Right ventricle myocardium superior (tissue), 1 donor: ENCODE results near the gene TCHHL1. TPM values are rescaled to one million over a fixed set of nuclear protein-coding genes. Genes with fewer than 3 reads are reported as not detected.

Experiments used
- ATAC-seq: fragments of 200-7000 bp; cut with Tn5 transposase; one replicate; pipeline ENCODE4 v1.9.1; 2020; ENCODE audit warnings: mild to moderate bottlenecking; ENCODE audit not compliant: poor library complexity
- DNase-seq: peaks from one replicate; pipeline ENCODE4 v3.0.0-alpha.2; 2020
- intact Hi-C: fragments of 100-400 bp; cut with DNase I; formaldehyde crosslinking; loops from one replicate; pipeline ENCODE4 v1.11.2; 2022
- long read RNA-seq: library from polyadenylated mRNA; unstranded; transcript quantifications from one replicate; pipeline ENCODE4 v2.0.0, GENCODE V29; 2021
- total RNA-seq: library from RNA; stranded (reverse); fragmentation: NEBNext Ultra II Directional; extraction: Animal tissue kit (Norgen Biotek cat#: 25700); gene quantifications from one replicate; pipeline ENCODE4 v1.2.1, GENCODE V29; 2021
- donor health status: DM: no; HTN: yes; CAD: no; lungs with severe emphysema.

TCHHL1 gene
- total RNA-seq, result not detected
- long read RNA-seq, result 0 reads

DNA sequence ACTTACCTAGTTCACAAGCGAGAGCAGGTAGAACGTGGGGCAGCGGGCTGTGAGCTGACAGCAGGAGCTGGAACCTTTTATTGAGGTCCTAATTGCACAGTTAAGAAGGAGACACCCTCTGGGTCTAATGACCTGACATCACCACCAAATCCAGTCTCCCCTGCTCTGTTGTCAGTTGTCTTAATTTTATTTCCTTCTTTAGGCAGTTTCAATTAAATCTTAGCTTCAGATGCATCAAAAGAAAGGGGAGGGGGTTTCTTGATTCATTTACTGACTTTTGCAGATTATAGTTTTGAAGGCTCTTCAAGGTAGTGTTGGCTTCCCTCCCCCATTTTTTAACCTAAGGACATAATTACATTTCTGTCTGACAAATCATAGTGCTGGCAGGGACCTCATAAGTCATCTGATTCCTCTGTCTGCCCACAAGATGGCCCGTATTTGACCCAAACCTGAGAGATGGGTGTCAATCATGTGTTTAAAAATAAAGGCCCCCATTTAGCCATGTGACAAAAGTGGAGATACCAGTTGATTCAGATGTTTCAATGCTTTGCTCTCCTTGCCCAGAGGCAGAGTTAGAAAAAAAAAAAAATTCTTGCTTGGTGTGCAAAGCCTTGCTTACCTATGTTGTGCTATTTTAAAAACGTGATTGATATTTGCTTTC lies at the start of gene TCHHL1:
TCHHL1 (minus strand) TSS at position 51 of the 661 bp plus-strand sequence. CDS start 921 bp downstream, outside the sequence.
- intact Hi-C loops, result no loop called here
- ATAC-seq (no peak), DNase-seq (no peak)

DNA sequence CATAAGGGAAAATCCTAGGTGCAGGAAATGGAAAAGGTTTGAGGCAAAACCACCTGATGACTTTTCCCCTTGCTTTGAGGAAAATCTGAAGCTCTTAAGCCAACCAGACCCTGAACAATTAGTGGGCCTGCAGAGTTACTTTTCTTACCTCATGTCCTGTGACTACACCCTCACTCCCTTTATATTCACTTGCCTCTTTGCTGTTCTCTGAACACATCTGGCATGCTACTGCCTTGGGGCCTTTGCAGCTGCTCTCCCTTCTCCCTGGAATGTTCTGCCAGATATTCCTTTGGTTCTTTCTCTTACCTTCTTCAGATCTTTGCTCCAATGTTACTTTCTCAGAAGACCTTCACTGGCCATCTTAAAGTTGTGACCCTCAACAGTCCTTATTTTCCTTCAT lies 48.4 kb upstream of the TCHHL1 start:
- DNase-seq, result no peak
- no peak for ATAC-seq
- intact Hi-C loops, result no loop called here

DNA sequence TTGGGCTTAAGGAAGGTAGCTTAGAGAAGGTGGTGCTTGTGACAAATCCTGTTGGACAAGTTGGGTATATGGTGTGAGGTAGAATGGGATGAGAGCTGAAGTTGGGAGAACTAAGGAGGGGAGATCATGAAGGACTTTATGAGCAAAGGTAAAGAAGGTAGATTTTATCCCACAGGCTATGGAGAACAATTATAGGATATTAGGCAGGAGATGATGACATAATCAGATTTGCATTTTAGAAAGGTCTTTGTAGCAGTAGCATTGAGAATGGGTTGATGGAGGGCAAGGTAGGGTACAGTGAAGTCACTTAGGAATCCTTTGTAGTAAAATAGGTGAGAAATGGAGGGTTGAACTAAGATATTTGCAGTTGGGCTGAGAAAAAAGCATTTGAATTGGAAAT lies 41.3 kb upstream of the TCHHL1 start:
- intact Hi-C loops, result no loop called here
- no peak for ATAC-seq

DNA sequence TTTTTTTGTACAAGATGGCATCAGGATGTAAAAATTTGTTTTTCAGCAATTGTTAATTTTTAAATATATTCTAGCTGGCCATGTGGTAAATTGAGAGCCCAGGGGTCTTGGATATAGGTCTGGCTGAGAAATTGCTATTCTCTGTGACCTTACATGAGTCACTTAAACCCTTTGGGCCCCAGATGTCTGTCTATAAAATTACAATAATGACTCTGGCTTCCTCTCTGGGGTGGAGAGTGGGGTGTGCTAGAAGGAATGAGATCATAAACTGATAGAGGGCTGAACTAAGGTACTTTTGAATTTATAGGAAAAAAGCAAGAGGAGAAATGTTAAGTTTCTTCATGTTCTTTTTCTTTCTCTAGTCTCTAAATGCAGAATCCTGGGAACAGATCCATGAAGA lies 38.8 kb upstream of the TCHHL1 start:
- DNase-seq (no peak), ATAC-seq (no peak)
- intact Hi-C loops, result no loop called here

More for the DNA sequence above, 41.3 kb upstream of the TCHHL1 start:
- DNase-seq, result no peak

GRCh38 chr1:152125834-152126443 lies 37.1 kb upstream of the TCHHL1 start:
- no peak for DNase-seq
- intact Hi-C loops, result no loop called here
- no peak for ATAC-seq

DNA sequence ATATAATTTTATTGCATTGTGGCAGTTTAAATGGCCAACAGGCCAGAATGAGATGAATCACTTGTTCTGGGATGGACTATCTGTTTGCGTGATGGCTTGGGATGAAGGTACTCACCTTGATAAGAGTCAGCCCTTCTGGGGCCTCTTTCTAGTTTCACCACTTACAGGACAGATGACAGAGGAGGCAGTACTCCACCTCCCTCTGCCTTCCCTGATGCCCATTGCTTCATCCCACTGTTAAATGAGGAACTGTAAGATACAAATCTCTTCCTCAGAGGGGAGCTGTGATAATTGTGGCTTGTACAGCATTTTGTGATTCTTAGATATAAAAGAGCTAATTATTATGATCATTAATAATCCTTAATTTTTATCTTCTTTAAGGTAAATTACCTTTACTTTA lies 30.1 kb upstream of the TCHHL1 start:
- DNase-seq (no peak), ATAC-seq (no peak)
- intact Hi-C loops, result no loop called here

GRCh38 chr1:152115344-152115743 lies 26.5 kb upstream of the TCHHL1 start, which contains the start of gene TCHH:
Gene TCHH, minus strand, starts transcription at chr1:152115444. Its CDS starts 1,364 bp downstream, at chr1:152114080.
- DNase-seq (no peak), ATAC-seq (no peak)
- intact Hi-C loops, result no loop called here

- DNase-seq (no peak), ATAC-seq (no peak)
- intact Hi-C loops, result no loop called here
Observed at GRCh38 chr1:152112885-152113432, 24.1 kb upstream of the TCHHL1 start.

- DNase-seq, result no peak
- intact Hi-C loops, result no loop called here
Observed at GRCh38 chr1:152112101-152112884, 23.4 kb upstream of the TCHHL1 start.

DNA sequence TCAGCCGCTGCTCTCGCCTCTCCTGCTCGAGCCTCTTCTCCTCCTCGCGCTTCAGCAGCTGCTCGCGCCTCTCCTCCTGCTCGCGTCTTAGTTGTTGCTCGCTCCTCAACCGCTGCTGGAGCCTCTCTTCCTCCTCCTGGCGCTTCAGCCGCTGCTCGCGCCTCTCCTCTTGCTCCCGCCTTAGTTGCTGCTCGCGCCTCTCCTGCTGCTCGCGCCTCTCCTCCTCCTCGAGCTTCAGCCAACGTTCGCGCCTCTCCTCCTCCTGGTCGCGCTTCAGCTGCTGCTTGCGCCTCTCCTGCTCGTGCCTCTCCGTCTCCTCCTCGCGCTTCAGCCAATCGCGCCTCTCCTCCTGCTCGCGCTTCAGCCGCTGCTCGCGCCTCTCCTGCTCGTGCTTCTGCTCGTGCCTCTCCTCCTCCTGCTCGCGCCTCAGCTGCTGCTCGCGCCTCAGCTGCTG lies 22.7 kb upstream of the TCHHL1 start:
- intact Hi-C loops, result no loop called here
- no peak for ATAC-seq
- DNase-seq, result no peak

More at GRCh38 chr1:152112101-152112884, 23.4 kb upstream of the TCHHL1 start:
- ATAC-seq, result no peak

DNA sequence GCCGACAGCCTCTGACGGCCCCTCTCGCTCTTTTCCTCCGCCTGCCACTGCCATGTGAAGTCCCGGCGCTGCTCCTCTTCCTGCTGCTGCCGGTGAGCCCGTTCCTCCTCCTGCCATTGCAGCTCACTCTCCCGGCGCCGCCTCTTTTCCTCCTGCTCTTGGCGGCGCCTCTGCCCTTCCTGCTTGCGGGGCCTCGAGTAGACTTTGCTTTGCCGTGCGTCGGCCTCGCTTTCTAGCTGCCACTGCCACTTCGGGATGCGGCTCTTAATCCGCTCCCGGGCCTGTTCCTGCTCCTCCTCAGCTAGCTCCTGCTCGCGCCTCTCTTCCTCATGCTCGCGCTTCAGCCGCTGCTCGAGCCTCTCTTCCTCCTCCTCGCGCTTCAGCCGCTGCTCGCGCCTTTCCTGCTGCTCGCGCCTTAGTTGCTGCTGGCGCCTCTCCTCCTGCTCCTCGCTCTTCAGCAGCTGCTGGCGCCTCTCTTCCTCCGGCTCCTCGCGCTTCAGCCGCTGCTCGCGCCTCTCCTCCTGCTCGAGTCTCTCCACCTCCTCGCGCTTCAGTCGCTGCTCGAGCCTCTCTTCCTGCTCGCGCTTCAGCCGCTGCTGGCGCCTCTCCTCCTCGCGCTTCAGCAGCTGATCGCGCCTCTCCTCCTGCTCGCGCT lies 22.1 kb upstream of the TCHHL1 start:
- DNase-seq, result peak; percentile 47
- intact Hi-C loops, result no loop called here
- peak; percentile 49 for ATAC-seq

- ATAC-seq (peak; percentile 34), DNase-seq (peak; percentile 50)
- intact Hi-C loops, result no loop called here
Observed at GRCh38 chr1:152110365-152110859, 21.5 kb upstream of the TCHHL1 start.

DNA sequence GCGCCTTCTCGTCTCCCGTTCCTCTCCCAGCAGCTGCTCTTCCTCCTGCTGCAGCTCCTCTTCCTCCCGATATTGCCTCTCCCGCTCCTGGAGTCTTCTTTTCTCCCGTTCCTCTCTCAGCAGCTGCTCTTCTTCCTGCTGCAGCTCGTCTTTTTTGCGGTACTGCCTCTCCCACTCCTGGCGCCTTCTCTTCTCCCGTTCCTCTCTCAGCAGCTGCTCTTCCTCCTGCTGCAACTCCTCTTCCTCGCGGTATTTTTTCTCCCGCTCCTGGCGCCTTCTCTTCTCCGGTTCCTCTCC lies 21.1 kb upstream of the TCHHL1 start:
- ATAC-seq (no peak), DNase-seq (no peak)
- intact Hi-C loops, result no loop called here

- intact Hi-C loops, result no loop called here
- ATAC-seq, result no peak
- no peak for DNase-seq
Observed at GRCh38 chr1:152109231-152109997, 20.6 kb upstream of the TCHHL1 start.

DNA sequence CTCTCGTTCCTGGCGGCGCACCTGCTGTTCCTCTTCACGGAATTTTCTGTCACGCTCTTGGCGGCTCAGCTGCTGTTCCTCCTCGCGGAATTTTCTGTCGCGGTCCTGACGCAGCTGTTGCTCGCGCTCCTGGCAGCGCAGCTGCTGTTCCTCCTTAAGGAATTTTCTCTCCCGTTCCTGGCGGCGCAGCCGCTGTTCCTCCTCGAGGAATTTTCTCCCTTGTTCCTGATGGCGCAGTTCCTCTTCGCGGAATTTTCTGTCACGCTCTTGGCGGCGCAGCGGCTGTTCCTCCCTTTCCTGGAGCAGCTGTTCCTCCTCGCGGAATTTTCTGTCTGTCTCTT lies 20.0 kb upstream of the TCHHL1 start:
- no peak for DNase-seq
- intact Hi-C loops, result no loop called here
- ATAC-seq, result no peak

- DNase-seq (peak; percentile 62), ATAC-seq (no peak)
- intact Hi-C loops, result no loop called here
Observed at GRCh38 chr1:152107984-152108881, 19.4 kb upstream of the TCHHL1 start.
